Caco-2 (cell line): Measurements from ENCODE around the gene RTL10. TPM values are rescaled to one million over a fixed set of nuclear protein-coding genes. Genes with fewer than 3 reads are reported as not detected.

ENCODE experiments used
- BruUV-seq: library from RNA; stranded (reverse); fragments of 400-500 nt; replicated peaks from 2 replicates; lab custom pipeline; 2021; lab: Mats Ljungman, UMichigan
- CTCF ChIA-PET: fragments of 300-600 bp; sonication (Branson Sonifier 250); formaldehyde crosslinking; loops from one replicate; lab custom pipeline; 2022; ENCODE audit warnings: antibody characterized with exemption; lab: Charles Lee
- POLR2A ChIA-PET: fragments of 300-600 bp; sonication (Branson Sonifier 250); formaldehyde crosslinking; loops from one replicate; lab custom pipeline; 2022; ENCODE audit warnings: antibody characterized with exemption; lab: Charles Lee
- DNase-seq, 2 experiments: peaks; one replicate each; pipeline versions ENCODE4 v3.0.0 to v3.0.0-alpha.2; 2020 to 2022
- H3K27me3 ChIP-seq: replicated peaks from 2 replicates; pipeline ENCODE4 v1.6.0; 2011; ENCODE audit warnings: low read length; ENCODE audit not compliant: control insufficient read depth, insufficient read depth
- H3K36me3 ChIP-seq: 2 replicates; pipeline ENCODE4 v1.5.1; 2011; ENCODE audit warnings: low read length; ENCODE audit not compliant: control insufficient read depth, insufficient read depth
- H3K4me1 ChIP-seq: fragments of 250-450 bp; sonication (Bioruptor Pico); 2 replicates; pipeline ENCODE4 v1.5.1; 2020; ENCODE audit warnings: mild to moderate bottlenecking
- H3K4me3 ChIP-seq: 2 replicates; pipeline ENCODE4 v1.5.1; 2011; ENCODE audit warnings: low read depth, mild to moderate bottlenecking, control low read depth, low read length
- H3K9me3 ChIP-seq: fragments of 250-450 bp; sonication (Bioruptor Pico); 2 replicates; pipeline ENCODE4 v1.5.1; 2020; ENCODE audit warnings: mild to moderate bottlenecking, moderate library complexity
- H3K27ac Mint-ChIP-seq: one replicate; pipeline ENCODE4 v1.8.0; 2022; ENCODE audit warnings: mixed read lengths; ENCODE audit not compliant: unreplicated experiment
- H3K27me3 Mint-ChIP-seq: one replicate; pipeline ENCODE4 v1.8.0; 2022; ENCODE audit warnings: mixed read lengths; ENCODE audit not compliant: insufficient read depth, unreplicated experiment
- H3K36me3 Mint-ChIP-seq: one replicate; pipeline ENCODE4 v1.8.0; 2022; ENCODE audit warnings: mild to moderate bottlenecking, mixed read lengths; ENCODE audit not compliant: insufficient read depth, unreplicated experiment
- H3K4me1 Mint-ChIP-seq: one replicate; pipeline ENCODE4 v1.8.0; 2022; ENCODE audit warnings: low read depth, mixed read lengths; ENCODE audit not compliant: unreplicated experiment
- H3K4me3 Mint-ChIP-seq: one replicate; pipeline ENCODE4 v1.8.0; 2022; ENCODE audit warnings: mild to moderate bottlenecking, moderate library complexity, mixed read lengths; ENCODE audit not compliant: unreplicated experiment
- H3K9me3 Mint-ChIP-seq: one replicate; pipeline ENCODE4 v1.8.0; 2022; ENCODE audit warnings: mixed read lengths; ENCODE audit not compliant: unreplicated experiment
- CTCF ChIP-seq, 2 experiments: fragments of 200-600 bp in 1 of 2; IDR thresholded peaks; 1 replicate in 1 of 2; 2 replicates in 1 of 2; pipeline versions ENCODE4 v1.5.1 to v1.8.0; 2011 to 2022; ENCODE audit warnings: antibody characterized with exemption in 1 of 2, control low read depth in 1 of 2, inconsistent platforms in 1 of 2, low read depth in 1 of 2, low read length in 1 of 2, mild to moderate bottlenecking in 1 of 2, moderate library complexity in 1 of 2; ENCODE audit not compliant: insufficient read depth in 1 of 2, severe bottlenecking in 1 of 2, unreplicated experiment in 1 of 2
- intact Hi-C: fragments of 100-400 bp; cut with micrococcal nuclease; formaldehyde crosslinking; loops from one replicate; pipeline ENCODE4 v1.10.0; 2022; ENCODE audit not compliant: unreplicated experiment
- total RNA-seq: library from RNA; stranded (reverse); gene quantifications from 2 replicates; pipeline ENCODE4 v1.2.3, GENCODE V29; 2022

The RTL10 gene
- total RNA-seq, 1 experiment from 2014 or later, result 27.5 TPM

- intact Hi-C loops, result no loop called here
- Histone ChIP-seq H3K4me3 (no peak overlapping the region), H3K4me1 (peaks cover 17% of the 10 kb centered on the region), H3K27me3 (no peaks in the 10 kb centered on the region), H3K9me3 (no peaks in the 10 kb centered on the region), H3K36me3 (no peaks in the 10 kb centered on the region)
- ChIA-PET CTCF (no interaction called here), POLR2A (no interaction called here)
- Mint-ChIP-seq H3K27ac (no peak overlapping the region), H3K4me3 (no peak overlapping the region), H3K36me3 (no peaks in the 10 kb centered on the region), H3K9me3 (no peaks in the 10 kb centered on the region), H3K27me3 (no peaks in the 10 kb centered on the region), H3K4me1 (peaks cover 6% of the 10 kb centered on the region)
- no TSS peak for BruUV-seq
- no peak for TF ChIP-seq CTCF (IDR thresholded peaks at IDR 0.05; ENCODE audit: insufficient read depth in 1 of 2, low read depth in 1 of 2, low read length in 1 of 2, severe bottlenecking in 1 of 2, unreplicated experiment in 1 of 2)
- no peak for DNase-seq
These were observed 28.1 kb downstream of the RTL10 start for GRCh38 chr22:19826619-19826950.

GRCh38 chr22:19825904-19826618 is 28.6 kb downstream of the RTL10 start:
- Histone ChIP-seq H3K27me3 (no peaks in the 10 kb centered on the region), H3K9me3 (no peaks in the 10 kb centered on the region), H3K36me3 (no peaks in the 10 kb centered on the region), H3K4me3 (no peak overlapping the region), H3K4me1 (peaks cover 17% of the 10 kb centered on the region)
- no peak for TF ChIP-seq CTCF (IDR thresholded peaks at IDR 0.05; ENCODE audit: insufficient read depth in 1 of 2, low read depth in 1 of 2, low read length in 1 of 2, severe bottlenecking in 1 of 2, unreplicated experiment in 1 of 2)
- Mint-ChIP-seq H3K36me3 (no peaks in the 10 kb centered on the region), H3K4me3 (no peak overlapping the region), H3K27ac (no peak overlapping the region), H3K27me3 (no peaks in the 10 kb centered on the region), H3K9me3 (no peaks in the 10 kb centered on the region), H3K4me1 (peaks cover 6% of the 10 kb centered on the region)
- no TSS peak for BruUV-seq
- intact Hi-C loops, result no loop called here
- CTCF ChIA-PET, result no interaction called here
- DNase-seq, result no peak
- POLR2A ChIA-PET, result no interaction called here

- ChIA-PET CTCF (no interaction called here), POLR2A (no interaction called here)
- H3K36me3 ChIP-seq, result no peaks in the 10 kb centered on the region
- Mint-ChIP-seq H3K36me3 (no peaks in the 10 kb centered on the region), H3K27me3 (no peaks in the 10 kb centered on the region), H3K27ac (no peak overlapping the region), H3K9me3 (no peaks in the 10 kb centered on the region), H3K4me1 (peaks cover 6% of the 10 kb centered on the region), H3K4me3 (no peak overlapping the region)
- H3K4me1 ChIP-seq, result peaks cover 17% of the 10 kb centered on the region
- H3K9me3 ChIP-seq, result no peaks in the 10 kb centered on the region
- DNase-seq, result no peak
- intact Hi-C loops, result no loop called here
- BruUV-seq, result no TSS peak
- TF ChIP-seq CTCF (IDR thresholded peaks at IDR 0.05; ENCODE audit: insufficient read depth in 1 of 2, low read depth in 1 of 2, low read length in 1 of 2, severe bottlenecking in 1 of 2, unreplicated experiment in 1 of 2), result no peak
- no peak overlapping the region for H3K4me3 ChIP-seq
- H3K27me3 ChIP-seq, result no peaks in the 10 kb centered on the region
These were observed 29.7 kb downstream of the RTL10 start for GRCh38 chr22:19824926-19825339.
